ENCODE data around the gene GPC1. TPM values are rescaled to one million over a fixed set of nuclear protein-coding genes. Genes with fewer than 3 reads are reported as not detected.

The GPC1 gene
- total RNA-seq, 1 donor from 2014 or later: 14.2 TPM

DNA sequence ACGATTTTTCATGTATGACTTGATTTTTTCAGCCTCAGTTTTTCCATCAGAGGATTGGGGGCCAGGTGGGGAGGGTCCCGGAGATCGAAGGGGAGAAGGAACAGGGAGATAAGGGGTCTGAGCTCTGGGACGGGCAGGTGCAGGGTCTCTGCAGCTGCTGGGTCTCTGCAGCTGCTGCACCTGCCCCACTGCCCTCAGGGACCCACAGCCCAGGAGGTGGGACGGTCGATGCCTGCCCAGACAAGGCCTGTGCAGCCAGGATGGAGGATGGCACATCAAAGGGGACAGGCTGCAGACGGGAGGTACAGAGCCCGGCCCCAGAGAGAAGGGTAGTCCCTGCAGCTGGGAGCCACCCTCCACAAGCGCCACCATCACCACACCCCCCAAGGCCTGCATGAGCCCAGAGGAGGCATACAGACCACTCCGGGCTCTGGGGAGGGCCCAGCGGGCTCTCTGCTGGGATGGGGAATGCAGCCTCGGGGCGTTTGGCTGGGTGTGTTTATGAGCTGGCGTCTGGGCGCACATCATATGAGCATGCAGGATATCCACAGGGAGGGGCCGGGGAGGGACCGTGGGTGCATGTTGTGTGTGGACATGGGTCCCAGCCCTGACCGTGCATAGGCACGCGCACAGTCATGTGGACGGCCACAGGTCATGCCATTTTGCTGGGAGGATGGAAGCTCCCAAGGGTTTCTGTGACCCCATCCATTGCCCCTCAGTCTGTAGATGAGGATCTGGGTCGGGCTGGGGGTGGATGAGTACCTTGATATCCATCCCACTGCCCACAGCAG, 34.9 kb upstream of the GPC1 start:
- Mint-ChIP-seq H3K4me1 (peaks cover 20% of the 10 kb centered on the region), H3K4me3 (no peak overlapping the region), H3K27me3 (ENCODE audit: insufficient read depth, low read depth) (peaks cover 4% of the 10 kb centered on the region), H3K27ac (peak overlapping the region; percentile 57), H3K9me3 (no peaks in the 10 kb centered on the region), H3K36me3 (no peaks in the 10 kb centered on the region)
- Histone ChIP-seq H3K9me3 (ENCODE audit: low read depth) (no peaks in the 10 kb centered on the region), H3K4me1 (peaks cover 5% of the 10 kb centered on the region), H3K9ac (no peak overlapping the region), H3K4me3 (no peak overlapping the region), H3K27me3 (no peaks in the 10 kb centered on the region), H3K4me2 (no peak overlapping the region), H3K36me3 (no peaks in the 10 kb centered on the region), H3K27ac (no peak overlapping the region), H2AFZ (replicated peaks) (no peak overlapping the region), H3K79me2 (ENCODE audit: low read depth) (no peaks in the 10 kb centered on the region), H4K20me1 (ENCODE audit: low read depth) (no peaks in the 10 kb centered on the region), H3F3A (ENCODE audit: low read depth) (no peaks in the 10 kb centered on the region)
- DNase-seq (ENCODE audit: low spot score): no peak
- TF ChIP-seq, protein P1, sequence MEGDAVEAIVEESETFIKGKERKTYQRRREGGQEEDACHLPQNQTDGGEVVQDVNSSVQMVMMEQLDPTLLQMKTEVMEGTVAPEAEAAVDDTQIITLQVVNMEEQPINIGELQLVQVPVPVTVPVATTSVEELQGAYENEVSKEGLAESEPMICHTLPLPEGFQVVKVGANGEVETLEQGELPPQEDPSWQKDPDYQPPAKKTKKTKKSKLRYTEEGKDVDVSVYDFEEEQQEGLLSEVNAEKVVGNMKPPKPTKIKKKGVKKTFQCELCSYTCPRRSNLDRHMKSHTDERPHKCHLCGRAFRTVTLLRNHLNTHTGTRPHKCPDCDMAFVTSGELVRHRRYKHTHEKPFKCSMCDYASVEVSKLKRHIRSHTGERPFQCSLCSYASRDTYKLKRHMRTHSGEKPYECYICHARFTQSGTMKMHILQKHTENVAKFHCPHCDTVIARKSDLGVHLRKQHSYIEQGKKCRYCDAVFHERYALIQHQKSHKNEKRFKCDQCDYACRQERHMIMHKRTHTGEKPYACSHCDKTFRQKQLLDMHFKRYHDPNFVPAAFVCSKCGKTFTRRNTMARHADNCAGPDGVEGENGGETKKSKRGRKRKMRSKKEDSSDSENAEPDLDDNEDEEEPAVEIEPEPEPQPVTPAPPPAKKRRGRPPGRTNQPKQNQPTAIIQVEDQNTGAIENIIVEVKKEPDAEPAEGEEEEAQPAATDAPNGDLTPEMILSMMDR (IDR thresholded peaks at IDR 0.05): no peak
- TF ChIP-seq EZH2 (IDR thresholded peaks at IDR 0.05): no peak
- no peak for TF ChIP-seq EZH2phosphoT487 (IDR thresholded peaks at IDR 0.05)

DNA sequence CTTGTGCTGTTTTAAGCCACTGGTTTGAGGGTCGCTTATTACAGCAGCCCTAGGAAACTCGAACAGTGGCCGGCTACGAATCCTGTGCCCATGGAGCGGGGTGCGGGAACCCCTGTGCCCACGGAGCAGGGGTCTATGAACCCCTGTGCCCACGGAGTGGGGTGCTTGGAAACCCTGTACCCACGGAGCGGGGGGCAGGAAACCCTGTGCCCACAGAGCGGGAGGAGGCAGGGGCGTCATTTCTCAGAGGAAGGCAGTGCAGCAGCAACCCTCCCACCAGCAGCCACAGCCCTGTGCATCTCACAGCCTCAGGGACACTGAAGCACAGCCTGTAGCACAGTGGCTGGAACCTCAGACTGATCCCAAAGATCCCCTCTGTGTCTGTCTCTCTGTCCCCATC, 34.2 kb upstream of the GPC1 start:
- Histone ChIP-seq H3F3A (ENCODE audit: low read depth) (no peaks in the 10 kb centered on the region), H3K27me3 (no peaks in the 10 kb centered on the region), H3K4me2 (no peak overlapping the region), H3K9me3 (ENCODE audit: low read depth) (no peaks in the 10 kb centered on the region), H3K9ac (no peak overlapping the region), H3K36me3 (no peaks in the 10 kb centered on the region), H2AFZ (replicated peaks) (no peak overlapping the region), H4K20me1 (ENCODE audit: low read depth) (no peaks in the 10 kb centered on the region), H3K4me3 (no peak overlapping the region), H3K4me1 (peaks cover 5% of the 10 kb centered on the region), H3K79me2 (ENCODE audit: low read depth) (no peaks in the 10 kb centered on the region), H3K27ac (no peak overlapping the region)
- Mint-ChIP-seq H3K27ac (no peak overlapping the region), H3K4me3 (no peak overlapping the region), H3K4me1 (peaks cover 20% of the 10 kb centered on the region), H3K9me3 (no peaks in the 10 kb centered on the region), H3K36me3 (no peaks in the 10 kb centered on the region), H3K27me3 (ENCODE audit: insufficient read depth, low read depth) (peaks cover 4% of the 10 kb centered on the region)
- TF ChIP-seq EZH2phosphoT487 (IDR thresholded peaks at IDR 0.05) (no peak), EZH2 (IDR thresholded peaks at IDR 0.05) (no peak)
- TF ChIP-seq, protein P1 (IDR thresholded peaks at IDR 0.05): no peak
- no peak for DNase-seq (ENCODE audit: low spot score)

DNA sequence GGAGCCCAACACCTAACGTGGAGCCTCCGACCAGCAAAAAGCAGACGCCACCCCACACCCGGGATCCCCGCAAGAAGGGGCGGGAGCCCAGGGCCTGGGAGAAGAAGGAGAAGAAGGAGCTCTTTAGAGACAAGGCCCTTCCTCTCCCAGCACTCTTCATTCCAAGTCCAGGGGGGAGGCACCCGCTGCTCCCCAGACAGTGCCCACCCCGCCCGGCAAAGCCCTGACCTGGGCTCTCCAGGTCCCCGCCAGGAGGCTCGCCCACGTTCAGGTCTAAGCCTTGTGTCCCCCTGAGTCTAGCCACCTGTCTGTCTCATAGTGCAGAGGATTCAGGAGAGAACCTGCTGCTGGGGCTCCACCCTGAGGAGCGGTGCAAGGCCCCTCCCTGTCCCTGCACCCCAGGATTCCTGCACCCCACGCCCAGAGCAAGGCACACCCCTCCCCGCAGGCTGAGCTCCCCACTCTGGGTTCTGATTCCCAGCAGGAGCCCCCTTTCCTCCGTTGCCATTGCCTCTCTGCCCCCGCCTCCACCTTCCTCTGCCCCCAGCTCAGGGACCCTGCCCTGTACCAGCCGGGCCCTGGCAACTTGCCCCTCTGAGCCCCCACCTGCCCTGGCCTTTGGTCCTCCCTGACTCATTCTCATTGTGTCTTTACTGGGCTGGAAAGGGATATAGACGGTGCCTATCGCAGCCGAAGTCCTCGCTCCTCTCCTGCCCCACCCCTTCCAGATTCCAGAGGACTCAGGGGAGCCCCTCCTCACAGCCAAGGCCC, 33.5 kb upstream of the GPC1 start:
- H3K9me3 Mint-ChIP-seq: no peaks in the 10 kb centered on the region
- no peaks in the 10 kb centered on the region for H3K36me3 ChIP-seq
- H2AFZ ChIP-seq (replicated peaks): no peak overlapping the region
- no peaks in the 10 kb centered on the region for H4K20me1 ChIP-seq (ENCODE audit: low read depth)
- no peak overlapping the region for H3K27ac Mint-ChIP-seq
- no peak for TF ChIP-seq EZH2 (IDR thresholded peaks at IDR 0.05)
- TF ChIP-seq EZH2phosphoT487 (IDR thresholded peaks at IDR 0.05): no peak
- TF ChIP-seq, protein P1 (IDR thresholded peaks at IDR 0.05): no peak
- no peaks in the 10 kb centered on the region for H3K9me3 ChIP-seq (ENCODE audit: low read depth)
- no peak overlapping the region for H3K4me3 ChIP-seq
- peaks cover 18% of the 10 kb centered on the region for H3K4me1 Mint-ChIP-seq
- no peaks in the 10 kb centered on the region for H3K36me3 Mint-ChIP-seq
- H3K27me3 Mint-ChIP-seq (ENCODE audit: insufficient read depth, low read depth): peaks cover 4% of the 10 kb centered on the region
- H3K27ac ChIP-seq: no peak overlapping the region
- no peak overlapping the region for H3K9ac ChIP-seq
- H3K79me2 ChIP-seq (ENCODE audit: low read depth): no peaks in the 10 kb centered on the region
- DNase-seq (ENCODE audit: low spot score): no peak
- H3K27me3 ChIP-seq: no peaks in the 10 kb centered on the region
- H3K4me1 ChIP-seq: peaks cover 5% of the 10 kb centered on the region
- no peaks in the 10 kb centered on the region for H3F3A ChIP-seq (ENCODE audit: low read depth)
- H3K4me3 Mint-ChIP-seq: no peak overlapping the region
- H3K4me2 ChIP-seq: no peak overlapping the region

Data from neural progenitor cell (in vitro differentiated cells).